HepG2 (cell line): ENCODE measurements around the gene NCOA5. TPM values are rescaled to one million over a fixed set of nuclear protein-coding genes. Genes with fewer than 3 reads are reported as not detected.

Source experiments
- ARNTL ChIP-seq: sonication (generic); formaldehyde crosslinking; IDR thresholded peaks from 2 replicates; pipeline ENCODE4 v1.4.0; 2020; ENCODE audit warnings: mild to moderate bottlenecking, missing genetic modification reagents
- FUBP1 ChIP-seq: sonication (generic); formaldehyde crosslinking; IDR thresholded peaks from 2 replicates; pipeline ENCODE4 v1.5.1; 2020; ENCODE audit warnings: missing genetic modification reagents, mild to moderate bottlenecking, borderline replicate concordance
- GATAD2A ChIP-seq: IDR thresholded peaks from 2 replicates; pipeline ENCODE4 v1.6.1; 2016
- HMGXB3 ChIP-seq: sonication (generic); formaldehyde crosslinking; IDR thresholded peaks from 2 replicates; pipeline ENCODE4 v1.4.0; 2020; ENCODE audit warnings: missing genetic modification reagents, borderline replicate concordance
- HNF4G ChIP-seq, 2 experiments: sonication (generic) in 1 of 2; formaldehyde crosslinking in 1 of 2; IDR thresholded peaks; 2 replicates each; pipeline versions ENCODE4 v1.4.0 to v1.6.1; 2011 to 2020; ENCODE audit warnings: borderline replicate concordance in 2 of 2, low read depth in 2 of 2, mild to moderate bottlenecking in 2 of 2, low read length in 1 of 2, missing genetic modification reagents in 1 of 2, moderate library complexity in 1 of 2
- KLF16 ChIP-seq, 2 experiments: sonication (generic) in 1 of 2; formaldehyde crosslinking in 1 of 2; IDR thresholded peaks; 2 replicates each; pipeline versions ENCODE4 v1.6.1 to v1.8.0; 2016 to 2023; ENCODE audit warnings: missing genetic modification reagents in 2 of 2, missing compliant biosample characterization in 1 of 2
- NPAS2 ChIP-seq: sonication (generic); formaldehyde crosslinking; IDR thresholded peaks from 2 replicates; pipeline ENCODE4 v1.8.0; 2022; ENCODE audit warnings: mild to moderate bottlenecking, missing genetic modification reagents, borderline replicate concordance
- ZBTB46 ChIP-seq: sonication (generic); formaldehyde crosslinking; IDR thresholded peaks from 2 replicates; pipeline ENCODE4 v1.4.0; 2020; ENCODE audit warnings: mild to moderate bottlenecking, missing genetic modification reagents, borderline replicate concordance
- ZMYM4 ChIP-seq: sonication (generic); formaldehyde crosslinking; IDR thresholded peaks from 2 replicates; pipeline ENCODE4 v1.8.1; 2023; ENCODE audit warnings: mild to moderate bottlenecking, missing genetic modification reagents
- ZNF20 ChIP-seq: sonication (generic); formaldehyde crosslinking; IDR thresholded peaks from 2 replicates; pipeline ENCODE4 v1.4.0; 2020; ENCODE audit warnings: mild to moderate bottlenecking, moderate library complexity, missing genetic modification reagents
- ZSCAN22 ChIP-seq: sonication (generic); formaldehyde crosslinking; IDR thresholded peaks from 2 replicates; pipeline ENCODE4 v1.4.0; 2020; ENCODE audit warnings: mild to moderate bottlenecking, missing genetic modification reagents
- polyA plus RNA-seq, 8 experiments: library from polyadenylated mRNA; depleted of rRNA in 3 of 8; stranded (reverse) in 7 of 8; unstranded in 1 of 8; fragments of >200 nt; fragmentation: Illumina TruSeq in 4 of 8; extraction: Trizol in 4 of 8; gene quantifications; 2 replicates each; pipeline versions ENCODE4 v1.2.1 to v1.2.3, GENCODE V29; 2011 to 2016; ENCODE audit warnings: low read depth in 4 of 8, missing spikeins in 1 of 8, mixed read lengths in 1 of 8; ENCODE audit not compliant: insufficient read depth in 1 of 8
- total RNA-seq, 5 experiments: library from RNA; depleted of rRNA; stranded (reverse); fragments of >200 nt; fragmentation: Illumina TruSeq; extraction: Trizol; gene quantifications; 2 replicates each; pipeline ENCODE4 v1.2.3, GENCODE V29; 2016; ENCODE audit warnings: low read depth in 1 of 5
- TF ChIP-seq, protein P1 (sequence below): sonication (generic); formaldehyde crosslinking; IDR thresholded peaks from 2 replicates; pipeline ENCODE4 v1.4.0; 2020; ENCODE audit warnings: mild to moderate bottlenecking, missing genetic modification reagents
- TF ChIP-seq, protein P2 (sequence below): sonication (generic); formaldehyde crosslinking; IDR thresholded peaks from 2 replicates; pipeline ENCODE4 v1.4.0; 2020; ENCODE audit warnings: low read depth, missing genetic modification reagents

NCOA5 gene
- total and polyA plus RNA-seq, 2 of the 13 experiments (the other 11 are each of a cell fraction or from before 2014, with no cell fraction given) = 16.5 to 28.4 TPM

- TF ChIP-seq, protein P1, sequence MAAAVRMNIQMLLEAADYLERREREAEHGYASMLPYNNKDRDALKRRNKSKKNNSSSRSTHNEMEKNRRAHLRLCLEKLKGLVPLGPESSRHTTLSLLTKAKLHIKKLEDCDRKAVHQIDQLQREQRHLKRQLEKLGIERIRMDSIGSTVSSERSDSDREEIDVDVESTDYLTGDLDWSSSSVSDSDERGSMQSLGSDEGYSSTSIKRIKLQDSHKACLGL = peak; percentile 89
- TF ChIP-seq ZNF20 = no peak
- TF ChIP-seq FUBP1 (CRISPR knock-in tag) = peak; percentile 98
- no peak for TF ChIP-seq NPAS2
- TF ChIP-seq HMGXB3 = peak; percentile 82; the same call in 1 of the 2 replicates
- TF ChIP-seq, protein P2, sequence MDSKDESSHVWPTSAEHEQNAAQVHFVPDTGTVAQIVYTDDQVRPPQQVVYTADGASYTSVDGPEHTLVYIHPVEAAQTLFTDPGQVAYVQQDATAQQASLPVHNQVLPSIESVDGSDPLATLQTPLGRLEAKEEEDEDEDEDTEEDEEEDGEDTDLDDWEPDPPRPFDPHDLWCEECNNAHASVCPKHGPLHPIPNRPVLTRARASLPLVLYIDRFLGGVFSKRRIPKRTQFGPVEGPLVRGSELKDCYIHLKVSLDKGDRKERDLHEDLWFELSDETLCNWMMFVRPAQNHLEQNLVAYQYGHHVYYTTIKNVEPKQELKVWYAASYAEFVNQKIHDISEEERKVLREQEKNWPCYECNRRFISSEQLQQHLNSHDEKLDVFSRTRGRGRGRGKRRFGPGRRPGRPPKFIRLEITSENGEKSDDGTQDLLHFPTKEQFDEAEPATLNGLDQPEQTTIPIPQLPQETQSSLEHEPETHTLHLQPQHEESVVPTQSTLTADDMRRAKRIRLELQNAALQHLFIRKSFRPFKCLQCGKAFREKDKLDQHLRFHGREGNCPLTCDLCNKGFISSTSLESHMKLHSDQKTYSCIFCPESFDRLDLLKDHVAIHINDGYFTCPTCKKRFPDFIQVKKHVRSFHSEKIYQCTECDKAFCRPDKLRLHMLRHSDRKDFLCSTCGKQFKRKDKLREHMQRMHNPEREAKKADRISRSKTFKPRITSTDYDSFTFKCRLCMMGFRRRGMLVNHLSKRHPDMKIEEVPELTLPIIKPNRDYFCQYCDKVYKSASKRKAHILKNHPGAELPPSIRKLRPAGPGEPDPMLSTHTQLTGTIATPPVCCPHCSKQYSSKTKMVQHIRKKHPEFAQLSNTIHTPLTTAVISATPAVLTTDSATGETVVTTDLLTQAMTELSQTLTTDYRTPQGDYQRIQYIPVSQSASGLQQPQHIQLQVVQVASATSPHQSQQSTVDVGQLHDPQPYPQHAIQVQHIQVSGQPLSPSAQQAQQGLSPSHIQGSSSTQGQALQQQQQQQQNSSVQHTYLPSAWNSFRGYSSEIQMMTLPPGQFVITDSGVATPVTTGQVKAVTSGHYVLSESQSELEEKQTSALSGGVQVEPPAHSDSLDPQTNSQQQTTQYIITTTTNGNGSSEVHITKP (CRISPR knock-in tag) = peak; percentile 60; the same call in 1 of the 2 replicates
- peak; percentile 96 for TF ChIP-seq ZMYM4 (CRISPR knock-in tag)
- TF ChIP-seq ZBTB46 (CRISPR knock-in tag) = no peak; the same call in 1 of the 2 replicates
- peak in 1 of 2 experiments; percentile 96; a peak in 2 of 4 replicates for TF ChIP-seq KLF16 (CRISPR knock-in tag; IDR thresholded peaks at IDR 0.05)
- 0 out of 2 replicates have a peak, but pooled peaks have one; percentile 23 for TF ChIP-seq ZSCAN22 (CRISPR knock-in tag)
- no peak for TF ChIP-seq HNF4G (IDR thresholded peaks at IDR 0.05; ENCODE audit: borderline replicate concordance, low read depth, low read length)
- peak; percentile 78 for TF ChIP-seq HNF4G (CRISPR knock-in tag; IDR thresholded peaks at IDR 0.05; ENCODE audit: borderline replicate concordance, low read depth)
- TF ChIP-seq GATAD2A (CRISPR knock-in tag) = 0 out of 2 replicates have a peak, but pooled peaks have one; percentile 19
- TF ChIP-seq ARNTL (CRISPR knock-in tag) = peak; percentile 41; the same call in 1 of the 2 replicates
Observed at GRCh38 chr20:46089417-46090388, at the start of gene NCOA5 (continued).
